Mammary epithelial cell (primary cell): ENCODE measurements around the gene SLC7A4.

Source experiments
- CTCF ChIP-seq, 2 donors: IDR thresholded peaks in 1 of 2; conservative IDR thresholded peaks in 1 of 2; 2 replicates each; pipeline ENCODE4 v1.5.1; 2011 to 2012; ENCODE audit warnings: inconsistent platforms in 2 of 2, low read length in 2 of 2, mild to moderate bottlenecking in 2 of 2, control low read depth in 1 of 2, low read depth in 1 of 2; ENCODE audit not compliant: insufficient read depth in 1 of 2; ENCODE audit errors: extremely low read depth in 1 of 2
- EZH2 ChIP-seq: IDR thresholded peaks from 2 replicates; pipeline ENCODE4 v1.6.1; 2012; ENCODE audit warnings: low read length, inconsistent platforms, borderline replicate concordance

GRCh38 chr22:21000207-21000986, 32.0 kb downstream of the SLC7A4 start:
- TF ChIP-seq CTCF (conservative IDR thresholded peaks at IDR 0.05 in 1 of 2, IDR thresholded peaks at IDR 0.05 in 1 of 2; ENCODE audit: extremely low read depth in 1 of 2, insufficient read depth in 1 of 2, low read depth in 1 of 2, low read length in 2 of 2): no peak
- TF ChIP-seq EZH2: no peak
